OCI-LY3 (cell line): ENCODE measurements around the gene SEC22A.

Experiments used
- H2AFZ ChIP-seq: fragments of 200-600, 300-600 bp; shearing (Covaris generic); 2 replicates; pipeline ENCODE4 v1.6.0; 2014; ENCODE audit warnings: antibody characterized with exemption, low read depth, low read length
- H3K27ac ChIP-seq: fragments of 200-600, 300-600 bp; sonication (generic); 2 replicates; pipeline ENCODE4 v1.5.1; 2014; ENCODE audit warnings: mild to moderate bottlenecking, low read length, moderate library complexity, mixed read lengths
- H3K27me3 ChIP-seq: fragments of 200-600, 300-600 bp; sonication (generic); 2 replicates; pipeline ENCODE4 v1.6.1; 2014; ENCODE audit warnings: low read depth, low read length, mixed read lengths
- H3K36me3 ChIP-seq: fragments of 200-600, 300-600 bp; sonication (generic); replicated peaks from 2 replicates; pipeline ENCODE3; 2014; ENCODE audit warnings: low read depth, low read length, mixed read lengths
- H3K4me1 ChIP-seq: fragments of 300-600, 200-600 bp; sonication (generic); 2 replicates; pipeline ENCODE4 v1.6.1; 2014; ENCODE audit warnings: low read length, mixed read lengths
- H3K4me2 ChIP-seq: fragments of 200-600, 300-600 bp; sonication (generic); 2 replicates; pipeline ENCODE4 v1.6.1; 2014; ENCODE audit warnings: low read length, mixed read lengths
- H3K4me3 ChIP-seq: fragments of 300-600, 200-600 bp; sonication (generic); 2 replicates; pipeline ENCODE4 v1.5.1; 2014; ENCODE audit warnings: antibody characterized with exemption, mild to moderate bottlenecking, low read length, moderate library complexity
- H3K79me2 ChIP-seq: fragments of 300-600, 200-600 bp; shearing (Covaris generic); 2 replicates; pipeline ENCODE4 v1.6.1; 2014; ENCODE audit warnings: mild to moderate bottlenecking, low read length, mixed read lengths
- H3K9ac ChIP-seq: fragments of 300-600, 200-600 bp; shearing (Covaris generic); 2 replicates; pipeline ENCODE4 v1.6.0; 2014; ENCODE audit warnings: mild to moderate bottlenecking, low read length, moderate library complexity
- H3K9me3 ChIP-seq: fragments of 200-600, 300-600 bp; shearing (Covaris generic); 2 replicates; pipeline ENCODE4 v1.6.1; 2014; ENCODE audit warnings: low read length, mixed read lengths; ENCODE audit not compliant: insufficient read depth
- H4K20me1 ChIP-seq: fragments of 200-600, 300-600 bp; sonication (generic); 2 replicates; pipeline ENCODE4 v1.6.1; 2016; ENCODE audit warnings: low read length, mixed read lengths; ENCODE audit not compliant: insufficient read depth
- EZH2phosphoT487 ChIP-seq: fragments of 200-600 bp; shearing (Covaris generic); IDR thresholded peaks from 2 replicates; pipeline ENCODE4 v1.6.1; 2018; ENCODE audit warnings: antibody characterized with exemption, mixed run types, low read depth
- TF ChIP-seq, protein P1 (sequence below): fragments of 200-600, 300-600 bp; sonication (generic); IDR thresholded peaks from 2 replicates; pipeline ENCODE4 v1.5.1; 2014; ENCODE audit warnings: antibody characterized with exemption, low read length, low read depth

SEC22A gene

DNA sequence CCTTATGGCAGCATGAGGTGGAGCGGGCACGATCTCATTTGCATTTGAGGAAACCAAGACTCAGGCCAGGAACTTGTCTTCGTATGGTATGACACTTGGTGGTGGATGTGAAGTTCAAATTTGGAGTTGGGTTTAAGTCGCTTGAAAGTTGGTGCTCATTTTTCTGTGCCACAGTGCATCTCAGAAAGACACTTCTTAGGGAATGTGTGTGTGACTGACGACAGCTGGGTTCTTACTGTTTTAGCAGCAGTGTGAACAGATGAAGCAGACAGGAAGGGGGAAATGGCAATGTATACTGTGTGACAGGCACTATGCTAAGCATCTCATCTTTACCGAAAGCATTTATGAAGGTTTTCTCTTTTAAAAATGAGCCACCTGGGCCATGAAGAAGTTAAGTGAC lies 75.4 kb downstream of the SEC22A start:
- Histone ChIP-seq H3K27ac (no peak overlapping the region), H4K20me1 (no peaks in the 10 kb centered on the region), H3K4me3 (no peak overlapping the region), H3K36me3 (no peaks in the 10 kb centered on the region), H3K4me2 (no peak overlapping the region), H3K4me1 (no peaks in the 10 kb centered on the region), H2AFZ (no peak overlapping the region), H3K9ac (no peak overlapping the region), H3K27me3 (no peaks in the 10 kb centered on the region), H3K79me2 (no peaks in the 10 kb centered on the region), H3K9me3 (no peaks in the 10 kb centered on the region)
- no peak for TF ChIP-seq EZH2phosphoT487
- TF ChIP-seq, protein P1, sequence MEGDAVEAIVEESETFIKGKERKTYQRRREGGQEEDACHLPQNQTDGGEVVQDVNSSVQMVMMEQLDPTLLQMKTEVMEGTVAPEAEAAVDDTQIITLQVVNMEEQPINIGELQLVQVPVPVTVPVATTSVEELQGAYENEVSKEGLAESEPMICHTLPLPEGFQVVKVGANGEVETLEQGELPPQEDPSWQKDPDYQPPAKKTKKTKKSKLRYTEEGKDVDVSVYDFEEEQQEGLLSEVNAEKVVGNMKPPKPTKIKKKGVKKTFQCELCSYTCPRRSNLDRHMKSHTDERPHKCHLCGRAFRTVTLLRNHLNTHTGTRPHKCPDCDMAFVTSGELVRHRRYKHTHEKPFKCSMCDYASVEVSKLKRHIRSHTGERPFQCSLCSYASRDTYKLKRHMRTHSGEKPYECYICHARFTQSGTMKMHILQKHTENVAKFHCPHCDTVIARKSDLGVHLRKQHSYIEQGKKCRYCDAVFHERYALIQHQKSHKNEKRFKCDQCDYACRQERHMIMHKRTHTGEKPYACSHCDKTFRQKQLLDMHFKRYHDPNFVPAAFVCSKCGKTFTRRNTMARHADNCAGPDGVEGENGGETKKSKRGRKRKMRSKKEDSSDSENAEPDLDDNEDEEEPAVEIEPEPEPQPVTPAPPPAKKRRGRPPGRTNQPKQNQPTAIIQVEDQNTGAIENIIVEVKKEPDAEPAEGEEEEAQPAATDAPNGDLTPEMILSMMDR: no peak

DNA sequence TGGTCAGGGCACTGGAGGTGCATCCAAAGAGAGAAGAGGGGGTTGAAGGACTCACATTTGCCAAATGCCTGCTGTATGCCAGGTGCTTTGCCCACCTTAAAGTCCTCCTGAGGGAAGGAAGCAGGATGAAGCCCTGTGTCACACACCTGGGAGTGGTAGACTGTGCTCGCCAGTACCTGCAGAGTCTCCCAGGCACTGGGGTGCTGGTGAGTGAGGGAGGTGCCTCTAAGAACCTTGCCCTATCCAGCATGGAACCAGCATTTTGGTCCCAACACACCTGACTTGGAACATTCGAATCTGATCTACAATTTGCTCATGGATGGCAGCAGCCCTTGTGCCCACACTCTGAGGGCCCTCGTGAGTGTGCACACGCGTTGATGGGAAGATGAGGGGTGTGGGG lies 76.7 kb downstream of the SEC22A start:
- H2AFZ ChIP-seq: no peak overlapping the region
- H3K9ac ChIP-seq: no peak overlapping the region
- no peak for TF ChIP-seq EZH2phosphoT487
- TF ChIP-seq, protein P1: no peak
- H3K4me3 ChIP-seq: no peak overlapping the region
- H3K79me2 ChIP-seq: no peaks in the 10 kb centered on the region
- no peak overlapping the region for H3K27ac ChIP-seq
- H3K9me3 ChIP-seq: no peaks in the 10 kb centered on the region
- H3K4me1 ChIP-seq: no peaks in the 10 kb centered on the region
- no peak overlapping the region for H3K4me2 ChIP-seq
- no peaks in the 10 kb centered on the region for H3K36me3 ChIP-seq
- no peaks in the 10 kb centered on the region for H3K27me3 ChIP-seq
- H4K20me1 ChIP-seq: no peaks in the 10 kb centered on the region

DNA sequence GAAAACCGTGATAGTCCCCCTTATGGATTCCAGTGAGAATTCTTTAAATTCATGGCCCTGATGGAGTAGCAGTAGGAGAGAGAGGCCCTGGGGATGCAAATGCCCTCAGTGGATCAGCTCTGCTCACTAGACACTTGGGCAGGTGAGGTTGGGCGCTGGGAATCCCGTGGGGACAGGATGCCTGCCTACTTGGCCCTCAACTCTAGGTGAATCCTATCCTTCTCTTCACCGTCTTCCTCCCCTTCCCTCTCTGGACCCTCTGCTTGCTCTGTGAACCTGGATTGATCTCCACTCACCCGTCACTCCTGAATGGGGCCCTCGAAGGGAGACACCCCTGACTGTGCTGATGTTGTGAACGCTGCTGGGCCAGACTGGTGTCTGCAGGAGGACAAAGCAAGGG lies 77.4 kb downstream of the SEC22A start:
- Histone ChIP-seq H3K79me2 (no peaks in the 10 kb centered on the region), H3K4me3 (no peak overlapping the region), H3K9me3 (no peaks in the 10 kb centered on the region), H3K4me2 (no peak overlapping the region), H4K20me1 (no peaks in the 10 kb centered on the region), H3K27me3 (no peaks in the 10 kb centered on the region), H3K36me3 (no peaks in the 10 kb centered on the region), H2AFZ (no peak overlapping the region), H3K4me1 (no peaks in the 10 kb centered on the region), H3K27ac (no peak overlapping the region), H3K9ac (no peak overlapping the region)
- TF ChIP-seq, protein P1: no peak
- no peak for TF ChIP-seq EZH2phosphoT487

DNA sequence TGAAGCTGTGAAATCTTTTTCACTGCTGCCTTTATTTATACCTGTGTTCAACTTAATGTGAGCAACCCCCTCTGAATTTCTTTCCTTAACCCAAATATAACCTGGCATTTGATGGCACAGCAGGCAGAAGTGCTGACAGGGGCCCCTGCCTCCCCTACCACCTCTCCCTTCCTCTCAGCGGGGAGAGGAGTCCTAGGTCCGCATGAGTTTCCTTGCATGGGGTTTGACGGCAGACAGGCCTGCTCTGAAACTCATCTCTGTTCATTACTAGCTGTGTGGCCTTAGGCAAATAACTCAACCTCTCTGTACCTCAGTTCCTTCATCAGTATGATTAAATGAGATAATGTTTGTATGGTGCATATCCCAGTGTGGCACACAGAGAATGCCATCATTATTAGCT lies 79.7 kb downstream of the SEC22A start:
- H3K36me3 ChIP-seq: no peaks in the 10 kb centered on the region
- H3K27me3 ChIP-seq: no peaks in the 10 kb centered on the region
- no peaks in the 10 kb centered on the region for H3K4me1 ChIP-seq
- H3K9ac ChIP-seq: no peak overlapping the region
- H3K4me3 ChIP-seq: no peak overlapping the region
- no peaks in the 10 kb centered on the region for H3K9me3 ChIP-seq
- no peak overlapping the region for H2AFZ ChIP-seq
- H4K20me1 ChIP-seq: peaks cover under 1% of the 10 kb centered on the region; the same call in 1 of the 2 replicates
- no peak overlapping the region for H3K4me2 ChIP-seq
- H3K27ac ChIP-seq: no peak overlapping the region
- H3K79me2 ChIP-seq: no peaks in the 10 kb centered on the region
- TF ChIP-seq, protein P1: no peak
- TF ChIP-seq EZH2phosphoT487: no peak
